Measurements from ENCODE around the gene SMIM9.

Gene SMIM9

GRCh38 chrX:154815274-154815818 lies 19.1 kb downstream of the SMIM9 start:
- DNase-seq: no peak

- no peak for DNase-seq
These were observed 20.7 kb downstream of the SMIM9 start for GRCh38 chrX:154813801-154814200.

GRCh38 chrX:154812341-154813101 lies 21.9 kb downstream of the SMIM9 start:
- no peak for DNase-seq

GRCh38 chrX:154809939-154810665 lies 24.4 kb downstream of the SMIM9 start:
- no peak for DNase-seq

- no peak for DNase-seq
These were observed 27.5 kb downstream of the SMIM9 start for GRCh38 chrX:154806837-154807501.

DNA sequence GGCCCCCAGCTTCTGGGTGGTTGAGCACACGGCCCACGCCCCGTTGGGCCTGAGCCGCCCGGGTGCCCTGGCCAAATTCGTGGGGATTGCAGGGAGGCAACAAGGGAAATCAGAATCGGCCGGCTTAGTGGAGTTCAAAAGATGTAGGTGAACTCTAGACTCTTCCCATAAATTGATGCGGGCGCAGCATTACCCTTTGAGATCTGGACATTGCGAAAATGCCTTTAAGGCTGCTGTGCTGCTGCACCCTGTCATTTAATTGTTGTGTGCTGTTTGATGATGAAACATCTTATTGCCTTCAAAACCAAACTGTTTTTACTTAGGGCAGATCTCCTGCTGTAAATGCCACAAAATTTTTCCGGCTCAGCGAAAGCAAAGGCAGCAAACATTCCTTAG lies 28.8 kb downstream of the SMIM9 start:
- DNase-seq: no peak

DNA sequence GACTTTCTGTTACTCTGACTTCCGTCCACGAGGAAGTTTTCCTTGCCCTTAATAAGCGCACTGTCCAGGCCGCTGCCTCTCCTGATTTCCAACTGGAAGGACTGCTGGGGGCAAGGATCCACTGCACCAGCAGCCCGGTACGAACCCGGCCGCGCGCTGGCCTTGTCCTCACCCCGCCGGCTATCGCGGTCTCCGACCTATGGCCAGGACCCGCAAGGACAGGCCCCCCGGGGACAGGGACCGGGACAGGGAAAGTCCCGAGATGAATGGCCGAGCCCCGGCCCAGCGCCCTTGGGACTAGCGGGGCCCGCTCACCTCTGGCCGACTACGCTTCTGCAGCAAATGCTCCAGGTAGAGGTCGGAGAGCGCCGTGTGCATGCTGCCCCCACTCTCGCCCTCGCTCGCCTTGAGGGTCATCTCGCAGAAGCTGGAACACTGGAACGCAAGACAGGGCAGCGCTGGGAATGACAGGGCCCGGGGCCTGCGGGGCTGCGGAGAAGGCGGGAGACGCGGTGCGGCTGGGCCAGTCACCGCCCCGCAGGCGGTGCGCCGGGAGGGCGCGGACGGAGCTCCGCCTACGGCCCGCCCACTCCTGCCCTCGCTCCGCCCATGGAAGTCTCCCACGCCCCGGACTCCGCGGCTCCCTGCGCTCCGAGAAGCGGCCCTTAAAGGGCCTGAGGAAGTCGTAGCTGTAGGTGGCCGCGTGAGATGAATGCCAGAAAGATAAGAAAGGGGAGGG lies 29.3 kb downstream of the SMIM9 start, which contains the start of gene MPP1:
Gene MPP1 (minus strand): TSS at position 529 of the 739 bp plus-strand sequence. CDS start 112 bp downstream, at position 417.
- DNase-seq: peak; percentile 72

GRCh38 chrX:154804261-154804956 lies 30.1 kb downstream of the SMIM9 start:
- DNase-seq: no peak

DNA sequence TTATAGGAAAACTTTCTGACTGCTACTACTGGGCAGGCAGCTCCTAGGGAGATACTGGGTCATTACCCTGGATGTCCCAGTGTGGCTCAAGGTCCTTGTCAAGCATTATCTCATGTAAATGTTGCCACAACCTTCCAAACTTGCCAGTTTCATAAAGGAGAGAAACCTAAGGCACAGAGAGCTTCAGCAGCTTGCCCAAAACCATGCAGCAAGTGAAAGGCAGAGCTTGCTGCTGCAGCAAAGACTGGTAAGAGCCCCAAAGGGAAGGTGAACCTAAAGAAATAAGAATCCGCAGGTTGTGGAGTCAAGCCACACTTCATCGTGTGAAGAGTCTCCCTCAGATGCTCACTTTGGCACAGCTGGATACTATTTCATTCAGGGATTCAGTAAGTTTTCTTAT lies 31.5 kb downstream of the SMIM9 start:
- no peak for DNase-seq

DNA sequence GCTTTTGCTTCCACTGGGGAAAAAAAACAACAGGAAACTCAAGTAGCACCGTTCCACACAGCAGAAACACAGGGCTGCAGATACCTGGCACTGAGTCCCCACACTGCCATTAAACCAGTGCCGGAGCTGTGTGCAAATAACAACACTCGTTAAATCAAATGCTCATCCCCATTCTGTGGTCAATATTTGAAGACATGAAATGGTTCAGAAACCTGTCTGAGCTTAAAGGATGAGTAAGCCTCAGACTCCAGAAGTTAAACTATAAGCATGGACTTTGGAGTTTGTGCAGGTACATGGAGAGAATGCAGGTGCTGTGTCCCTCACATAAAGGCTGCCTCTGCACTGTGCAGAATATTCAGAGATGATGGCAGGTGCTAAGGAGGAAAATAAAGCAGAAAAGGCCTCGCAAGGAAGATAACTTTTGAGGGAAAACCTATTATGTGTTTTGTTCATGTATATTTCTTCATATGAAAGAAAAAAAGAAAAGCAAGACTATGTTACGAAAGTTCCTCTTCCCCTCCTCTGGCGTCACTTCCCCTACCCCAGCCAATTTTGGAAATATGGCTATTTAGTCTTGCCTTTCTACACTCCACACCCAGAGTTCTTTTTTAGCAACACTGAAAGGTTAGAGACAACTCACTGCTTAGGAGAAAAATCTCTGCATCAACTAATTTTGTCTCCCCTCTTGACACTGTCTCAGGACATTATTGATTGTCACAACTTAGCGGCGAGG lies 33.8 kb downstream of the SMIM9 start:
- no peak for DNase-seq

GRCh38 chrX:154799556-154800348 lies 34.7 kb downstream of the SMIM9 start:
- DNase-seq: no peak

- no peak for DNase-seq
These were observed 37.5 kb downstream of the SMIM9 start for GRCh38 chrX:154797006-154797405.

DNA sequence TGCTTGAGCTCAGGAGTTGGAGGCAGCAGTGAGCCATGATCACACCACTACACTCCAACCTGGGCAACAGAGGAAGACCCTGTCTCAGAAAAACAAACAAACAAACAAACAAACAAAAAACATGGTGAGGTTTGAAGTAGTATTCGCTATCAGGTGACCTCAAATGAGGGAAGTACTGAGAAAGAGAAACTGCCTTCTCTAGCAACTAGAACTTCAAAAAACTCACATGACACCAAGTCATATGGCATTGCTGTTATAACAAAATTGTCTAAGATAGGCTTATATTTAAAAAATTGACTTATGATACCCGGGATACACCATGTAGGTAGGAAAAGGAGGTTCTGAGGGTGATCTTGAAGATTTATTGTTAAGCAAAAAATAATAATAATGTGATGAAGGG lies 39.4 kb downstream of the SMIM9 start:
- DNase-seq: no peak

- DNase-seq: no peak
These were observed 41.2 kb downstream of the SMIM9 start for GRCh38 chrX:154793084-154793795.

DNA sequence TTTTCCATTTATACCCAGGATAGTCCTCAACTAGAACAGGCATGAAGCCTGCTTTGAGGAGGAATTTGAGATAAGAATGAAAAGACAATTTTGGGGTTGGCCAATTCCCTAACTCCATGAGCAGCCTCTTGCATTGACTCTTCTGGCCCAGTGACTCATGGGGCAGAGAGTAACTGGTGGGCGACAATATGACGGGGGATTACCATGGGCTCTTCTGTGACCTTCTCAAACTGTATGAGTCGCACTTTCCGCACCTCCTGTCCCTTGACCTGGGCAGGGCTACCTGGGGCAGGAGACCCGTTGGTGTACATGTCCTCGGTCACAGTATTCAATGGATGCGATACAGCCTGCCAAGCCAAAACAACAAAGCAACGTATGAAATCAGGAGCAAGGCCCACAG lies 42.5 kb downstream of the SMIM9 start:
- DNase-seq: no peak

- DNase-seq: no peak
These were observed 43.0 kb downstream of the SMIM9 start for GRCh38 chrX:154791467-154791866.

DNA sequence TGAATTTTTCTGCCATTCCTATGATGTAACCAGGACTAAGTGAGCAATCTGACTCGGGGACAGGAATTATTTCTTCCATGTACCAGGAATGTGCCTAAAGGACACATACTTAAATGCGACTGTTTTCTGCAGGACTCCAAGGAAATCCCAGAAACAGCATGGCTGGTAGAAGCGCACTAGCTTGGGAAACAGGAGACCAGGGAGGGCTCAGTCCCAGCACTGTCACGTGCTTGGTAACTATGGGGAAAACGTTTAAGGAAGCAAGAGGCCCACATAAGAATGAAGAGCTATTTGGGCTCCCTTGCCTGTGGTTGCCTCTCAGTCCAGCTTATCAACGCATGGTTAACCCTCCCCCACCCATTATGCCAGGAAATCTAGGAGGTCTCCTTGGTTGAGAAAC lies 48.7 kb downstream of the SMIM9 start:
- no peak for DNase-seq

GRCh38 chrX:154784149-154784995 lies 50.1 kb downstream of the SMIM9 start:
- DNase-seq: no peak

GRCh38 chrX:154780968-154781367 lies 53.5 kb downstream of the SMIM9 start:
- no peak for DNase-seq
